Central memory CD4-positive, alpha-beta T cell (primary cell): ENCODE measurements around the gene MCF2L.
"Not testable (repeated sequence)": the region's sequence is repeated elsewhere in the genome, so short reads cannot be mapped to it uniquely, and the experiment has no call there.

Source experiments
- DNase-seq: peaks from one replicate; pipeline ENCODE4 v3.0.0; 2022

Gene MCF2L

GRCh38 chr13:113102727-113103126 lies 133.7 kb downstream of the MCF2L start:
- no peak for DNase-seq

GRCh38 chr13:113103646-113104045 lies 134.6 kb downstream of the MCF2L start:
- DNase-seq: no peak

- no peak for DNase-seq
These were observed 136.3 kb downstream of the MCF2L start, which contains the start of gene F7 for GRCh38 chr13:113105032-113105920. Gene F7 (plus strand): TSS chr13:113105791. CDS start chr13:113105842, 51 bp downstream.

GRCh38 chr13:113105921-113106452 lies 137.0 kb downstream of the MCF2L start:
- DNase-seq: no peak

- no peak for DNase-seq
These were observed 137.8 kb downstream of the MCF2L start for GRCh38 chr13:113106711-113107351.

GRCh38 chr13:113108521-113108920 lies 139.5 kb downstream of the MCF2L start:
- not testable (repeated sequence) for DNase-seq

GRCh38 chr13:113109151-113110047 lies 140.4 kb downstream of the MCF2L start:
- no peak for DNase-seq

GRCh38 chr13:113110048-113110851 lies 141.2 kb downstream of the MCF2L start:
- DNase-seq: peak; percentile 8

GRCh38 chr13:113110852-113111315 lies 141.9 kb downstream of the MCF2L start:
- DNase-seq: no peak

- DNase-seq: not testable (repeated sequence)
These were observed 142.8 kb downstream of the MCF2L start for GRCh38 chr13:113111821-113112220.

GRCh38 chr13:113112475-113112874 lies 143.5 kb downstream of the MCF2L start:
- not testable (repeated sequence) for DNase-seq

- DNase-seq: no peak
These were observed 144.2 kb downstream of the MCF2L start for GRCh38 chr13:113112893-113113845.

GRCh38 chr13:113113846-113114271 lies 144.8 kb downstream of the MCF2L start:
- DNase-seq: no peak

GRCh38 chr13:113114511-113115362 lies 145.7 kb downstream of the MCF2L start:
- no peak for DNase-seq

GRCh38 chr13:113115363-113116205 lies 146.6 kb downstream of the MCF2L start:
- DNase-seq: no peak

- DNase-seq: no peak
These were observed 147.3 kb downstream of the MCF2L start for GRCh38 chr13:113116206-113116800.

GRCh38 chr13:113116871-113117271 lies 147.9 kb downstream of the MCF2L start:
- no peak for DNase-seq

GRCh38 chr13:113117335-113117872 lies 148.4 kb downstream of the MCF2L start:
- no peak for DNase-seq
